D341Med (cell line): ENCODE measurements around the gene SHBG.
"Not testable (repeated sequence)": the region's sequence is repeated elsewhere in the genome, so short reads cannot be mapped to it uniquely, and the experiment has no call there.

ENCODE experiments used
- DNase-seq: peaks from one replicate; pipeline ENCODE4 v3.0.0; 2012; ENCODE audit warnings: low spot score

SHBG gene

GRCh38 chr17:7611635-7612293, 18.2 kb upstream of the SHBG start:
- DNase-seq: no peak

DNA sequence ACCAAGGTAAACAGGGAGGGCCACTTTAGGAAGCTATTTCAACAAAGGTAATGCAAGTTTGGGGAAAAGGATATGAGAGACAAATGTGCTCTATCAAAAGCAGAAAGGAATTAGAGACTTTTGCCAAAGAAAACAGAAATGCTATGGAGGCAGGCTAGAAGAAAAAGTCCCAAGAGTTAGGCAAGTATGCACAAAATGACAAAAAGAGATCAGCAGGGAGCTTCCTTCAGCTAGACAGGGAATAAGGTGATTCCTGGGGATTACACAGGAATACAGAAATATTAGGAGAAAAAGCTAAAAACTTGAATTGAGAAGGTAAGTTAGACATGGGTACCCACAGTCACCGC, 17.7 kb upstream of the SHBG start:
- no peak for DNase-seq

DNA sequence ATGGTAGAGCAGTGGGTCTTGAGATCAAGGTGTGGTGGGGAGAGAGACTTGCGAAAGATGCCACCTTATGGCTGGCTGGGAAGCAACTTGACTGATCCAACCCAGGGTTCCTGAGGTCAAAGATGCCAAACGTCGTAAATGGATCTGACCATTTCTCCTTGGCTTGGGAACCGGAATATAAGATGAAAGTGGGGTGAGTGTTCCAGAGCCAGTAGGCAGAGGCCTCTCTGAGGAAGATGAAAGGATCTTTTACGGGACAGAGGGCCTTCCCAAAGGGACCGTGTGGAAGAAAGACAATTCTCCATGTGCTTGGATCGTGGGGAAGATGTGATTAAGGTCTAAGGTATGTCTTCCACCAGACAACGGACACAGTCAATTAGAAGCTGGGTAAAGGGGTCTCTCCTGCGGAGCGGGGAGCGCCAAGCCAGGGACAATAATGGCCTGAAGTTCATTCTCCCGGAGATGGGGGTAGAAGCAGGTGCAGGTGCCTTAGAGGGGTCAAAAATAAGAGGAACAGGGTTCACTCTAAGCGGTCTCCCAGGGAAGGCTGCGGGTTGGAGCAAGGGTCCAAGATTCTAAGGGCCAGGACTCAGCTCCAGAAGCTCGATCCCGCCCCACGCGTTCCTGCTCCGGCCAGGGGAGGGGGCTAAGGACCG, 16.0 kb upstream of the SHBG start:
- DNase-seq: no peak

- DNase-seq: peak; percentile 95
These were observed 15.3 kb upstream of the SHBG start, which contains the start of gene FXR2 for GRCh38 chr17:7614425-7615264. TSS of gene FXR2 (minus strand) at chr17:7614897. CDS start at chr17:7614532, 365 bp downstream.

GRCh38 chr17:7615265-7615747, 14.6 kb upstream of the SHBG start:
- DNase-seq: no peak

DNA sequence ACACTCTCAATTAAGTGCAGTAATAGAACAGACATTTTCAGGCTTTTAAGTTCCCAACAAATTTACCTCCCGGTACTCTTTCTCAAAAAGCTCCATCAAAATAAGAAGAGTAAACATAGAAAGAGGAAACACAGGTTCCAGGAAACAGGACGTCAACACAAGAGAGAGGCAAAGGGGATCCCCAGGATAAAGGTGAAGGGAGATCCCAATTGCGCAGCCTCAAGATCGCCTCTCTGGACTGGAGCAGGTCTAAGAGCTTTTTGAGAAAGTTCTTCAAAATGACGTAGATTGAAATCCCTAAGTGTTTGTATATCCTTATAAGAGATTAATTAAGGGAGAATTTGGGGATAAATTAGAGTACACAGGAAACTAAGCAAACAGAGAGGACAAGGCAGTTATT, 11.3 kb upstream of the SHBG start:
- DNase-seq: no peak

- no peak for DNase-seq
These were observed 9.1 kb upstream of the SHBG start for GRCh38 chr17:7620835-7621234.

- DNase-seq: no peak
These were observed 6.3 kb upstream of the SHBG start for GRCh38 chr17:7623661-7624060.

- not testable (repeated sequence) for DNase-seq
These were observed 4.2 kb upstream of the SHBG start for GRCh38 chr17:7625749-7626148.

DNA sequence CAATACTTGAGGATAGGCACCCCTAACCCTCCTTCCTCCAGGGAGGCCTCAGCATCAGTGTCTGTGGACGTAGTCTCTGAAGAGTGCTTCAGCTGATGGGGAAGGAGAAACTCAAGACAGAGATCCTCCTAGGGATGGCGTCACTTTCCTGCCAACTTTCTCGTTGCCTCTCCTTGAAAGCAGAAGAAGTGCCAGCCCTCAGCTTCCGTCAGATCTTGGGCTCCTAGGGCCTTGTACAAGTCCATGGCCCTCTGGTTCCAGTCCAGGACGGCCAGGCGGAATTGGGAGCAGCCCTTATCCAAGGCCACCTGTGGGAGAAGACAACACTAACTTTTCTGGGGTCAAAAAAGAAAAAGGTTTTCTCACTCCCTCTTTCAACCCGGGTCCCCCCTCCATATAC, 3.6 kb upstream of the SHBG start:
- DNase-seq: no peak

- DNase-seq: peak; percentile 41
These were observed 3.0 kb upstream of the SHBG start for GRCh38 chr17:7626956-7627249.

GRCh38 chr17:7627250-7628121, 2.4 kb upstream of the SHBG start, which contains the start of gene SAT2:
TSS of gene SAT2 (minus strand) at chr17:7627821. CDS start at chr17:7627635, 186 bp downstream.
- DNase-seq: peak; percentile 93

GRCh38 chr17:7631398-7632380, 1.8 kb downstream of the SHBG start:
- DNase-seq: no peak

DNA sequence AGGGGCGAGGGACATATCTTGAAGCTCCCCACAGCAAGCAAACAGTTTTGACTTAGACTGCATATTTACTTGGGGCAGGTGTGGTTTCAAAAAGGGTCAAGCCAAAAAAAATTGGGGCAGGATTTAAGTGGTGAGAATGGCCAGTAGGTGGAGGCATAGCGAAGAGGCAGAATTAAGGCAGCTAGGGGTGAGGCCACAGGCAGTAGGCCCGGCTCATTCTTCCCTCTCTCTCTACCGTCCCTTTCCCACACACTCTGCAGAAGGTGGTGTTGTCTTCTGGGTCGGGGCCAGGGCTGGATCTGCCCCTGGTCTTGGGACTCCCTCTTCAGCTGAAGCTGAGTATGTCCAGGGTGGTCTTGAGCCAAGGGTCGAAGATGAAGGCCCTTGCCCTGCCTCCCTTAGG, 2.6 kb downstream of the SHBG start:
- DNase-seq: peak; percentile 62

DNA sequence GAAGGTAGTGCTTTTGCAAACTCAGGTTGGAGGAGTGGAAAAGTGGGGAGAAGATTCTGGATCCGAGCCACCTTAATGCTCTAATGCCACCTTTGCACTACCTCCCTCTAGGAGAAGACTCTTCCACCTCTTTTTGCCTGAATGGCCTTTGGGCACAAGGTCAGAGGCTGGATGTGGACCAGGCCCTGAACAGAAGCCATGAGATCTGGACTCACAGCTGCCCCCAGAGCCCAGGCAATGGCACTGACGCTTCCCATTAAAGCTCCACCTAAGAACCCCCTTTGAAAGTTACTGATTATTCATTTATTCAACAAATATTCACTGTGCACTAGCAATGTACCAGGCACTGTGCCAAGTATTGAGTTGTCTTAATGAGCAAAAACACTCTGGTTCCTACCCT, 3.2 kb downstream of the SHBG start:
- no peak for DNase-seq

GRCh38 chr17:7634384-7634783, 4.4 kb downstream of the SHBG start:
- DNase-seq: peak; percentile 77

DNA sequence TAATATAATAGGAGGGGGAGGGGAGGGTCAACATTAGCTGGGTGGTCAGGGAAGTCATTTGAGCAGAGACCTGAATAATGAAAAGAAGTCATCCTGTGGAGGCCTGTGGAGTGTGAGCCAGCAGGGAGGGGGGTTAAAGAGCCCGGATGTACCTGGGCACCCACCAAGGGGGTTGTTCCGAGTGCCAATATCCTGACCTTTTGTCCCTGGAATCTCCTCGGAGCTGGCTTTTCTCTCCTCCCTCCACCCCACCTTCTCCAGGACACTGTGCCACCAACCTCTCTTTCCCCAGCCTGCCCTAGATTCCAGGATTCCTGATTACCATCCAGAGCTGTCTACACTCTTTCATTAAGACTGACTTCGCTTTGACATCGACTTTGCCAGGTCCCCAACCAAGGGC, 6.2 kb downstream of the SHBG start:
- DNase-seq: no peak

DNA sequence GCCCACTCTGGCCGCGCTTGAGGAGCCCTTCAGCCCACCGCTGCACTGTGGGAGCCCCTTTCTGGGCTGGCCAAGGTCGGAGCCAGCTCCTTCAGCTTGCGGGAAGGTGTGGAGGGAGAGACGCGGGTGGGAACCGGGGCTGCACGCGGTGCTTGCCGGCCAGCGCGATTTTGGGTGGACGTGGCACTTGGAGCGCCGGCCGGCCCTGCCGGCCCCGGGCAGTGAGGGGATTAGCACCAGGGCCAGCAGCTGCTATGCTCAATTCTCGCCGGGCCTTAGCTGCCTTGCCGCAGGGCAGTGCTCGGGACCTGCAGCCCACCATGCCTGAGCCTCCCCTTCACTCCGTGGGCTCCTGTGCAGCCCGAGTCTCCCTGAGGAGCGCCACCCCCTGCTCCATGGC, 10.8 kb downstream of the SHBG start:
- DNase-seq: no peak

GRCh38 chr17:7641635-7642034, 11.7 kb downstream of the SHBG start:
- DNase-seq: not testable (repeated sequence)

DNA sequence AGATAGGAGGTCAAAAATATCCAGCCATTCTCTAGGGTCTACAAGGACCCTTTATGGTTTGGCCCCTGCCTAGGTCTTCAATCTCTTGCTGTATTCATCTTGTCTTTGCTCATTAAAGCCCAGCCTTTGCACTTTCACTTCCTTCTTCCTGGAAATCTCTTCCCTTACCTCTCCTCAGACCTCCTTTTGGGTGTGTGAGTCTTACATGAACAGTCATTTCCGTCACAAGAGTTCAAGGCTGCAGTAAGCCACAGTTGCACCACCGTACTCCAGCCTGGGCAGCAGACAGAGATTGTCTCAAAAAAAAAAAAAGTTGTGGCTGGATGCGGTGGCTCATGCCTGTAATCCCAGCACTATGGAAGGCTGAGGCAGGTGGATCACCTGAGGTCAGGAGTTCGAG, 14.8 kb downstream of the SHBG start:
- no peak for DNase-seq

DNA sequence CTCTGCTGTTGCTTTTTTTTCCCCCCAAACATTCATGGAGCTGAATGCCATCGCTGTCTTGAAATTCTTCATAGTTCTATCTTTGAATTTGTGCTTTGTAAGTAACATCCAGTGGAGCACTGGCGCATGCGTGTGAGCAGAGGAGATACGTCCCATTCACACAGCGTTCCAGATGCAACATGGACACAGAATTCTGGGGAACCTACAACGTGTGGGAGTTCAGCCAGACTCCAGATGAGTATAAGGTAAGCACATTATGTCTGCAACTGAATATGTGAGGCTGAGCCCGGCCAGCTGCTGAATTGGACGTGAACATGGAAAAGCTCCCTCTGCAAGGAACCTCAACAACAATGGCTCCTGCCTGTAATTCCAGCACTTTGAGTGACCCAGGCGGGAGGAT, 16.5 kb downstream of the SHBG start:
- no peak for DNase-seq
